NCI-H128 (cell line): ENCODE results near the gene GSG1L.

Source experiments
- DNase-seq: peaks from one replicate; lab custom pipeline; 2025; ENCODE audit not compliant: unreplicated experiment; lab: John Stamatoyannopoulos, UW

Gene GSG1L

DNA sequence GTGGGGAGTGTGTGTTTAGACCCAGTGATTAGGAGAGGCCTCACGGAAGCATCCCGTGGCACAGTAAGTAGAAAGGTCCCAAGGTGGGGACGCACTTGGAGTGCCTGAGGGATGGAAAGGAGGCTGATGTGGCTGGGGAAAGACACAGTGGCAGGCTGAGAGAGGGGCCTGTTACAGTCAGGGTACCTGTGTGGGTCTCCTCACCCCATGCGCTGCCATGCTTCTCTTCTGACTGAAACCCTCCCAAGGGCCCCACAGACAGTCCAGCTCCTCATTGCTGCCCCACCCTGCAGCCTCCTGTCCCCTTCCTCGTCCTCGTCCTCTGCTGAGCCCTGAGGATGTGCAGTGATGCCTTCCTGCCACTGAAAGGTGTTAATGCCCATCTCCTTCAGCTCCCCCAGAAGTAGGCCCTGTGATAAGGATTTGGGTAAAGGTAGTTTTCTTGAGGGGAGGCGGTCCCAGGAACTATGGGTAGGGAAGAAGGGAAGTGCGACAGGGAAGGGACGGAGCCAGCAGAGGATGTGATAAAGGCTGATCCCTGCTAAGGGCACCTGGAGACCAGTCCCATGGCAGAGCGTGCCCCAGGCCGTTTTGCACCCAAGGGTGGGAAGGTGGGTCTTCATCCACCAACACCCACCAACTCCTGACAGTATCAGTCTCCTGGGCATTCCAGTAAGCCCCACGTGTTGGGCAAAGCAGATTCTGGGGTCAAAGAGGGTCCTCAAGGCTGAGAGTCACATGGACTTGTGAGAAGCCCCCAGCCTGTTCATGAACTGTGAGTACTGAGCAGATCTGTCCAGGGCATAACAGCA, 237.2 kb downstream of the GSG1L start:
- no peak for DNase-seq

GRCh38 chr16:27824786-27825185, 238.7 kb downstream of the GSG1L start:
- no peak for DNase-seq

DNA sequence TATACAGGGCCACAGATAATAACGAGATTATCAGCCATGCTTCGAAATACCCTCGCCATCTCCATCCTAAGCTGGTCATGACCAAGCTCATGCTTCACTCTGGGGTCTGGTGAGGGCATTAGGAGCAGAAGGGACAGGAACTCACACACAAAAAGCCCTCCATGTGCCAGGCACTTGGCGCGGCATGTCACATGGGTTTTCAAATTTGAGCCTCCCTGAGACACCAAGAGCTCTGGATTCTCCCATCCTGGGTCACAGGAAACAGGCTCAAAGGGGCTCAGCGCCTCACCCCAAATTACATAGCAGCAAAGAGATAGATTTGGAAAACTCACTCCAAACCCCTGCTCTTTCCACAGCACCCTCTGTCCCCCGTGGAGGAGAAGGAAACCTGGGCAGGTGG, 239.5 kb downstream of the GSG1L start:
- DNase-seq, result no peak

DNA sequence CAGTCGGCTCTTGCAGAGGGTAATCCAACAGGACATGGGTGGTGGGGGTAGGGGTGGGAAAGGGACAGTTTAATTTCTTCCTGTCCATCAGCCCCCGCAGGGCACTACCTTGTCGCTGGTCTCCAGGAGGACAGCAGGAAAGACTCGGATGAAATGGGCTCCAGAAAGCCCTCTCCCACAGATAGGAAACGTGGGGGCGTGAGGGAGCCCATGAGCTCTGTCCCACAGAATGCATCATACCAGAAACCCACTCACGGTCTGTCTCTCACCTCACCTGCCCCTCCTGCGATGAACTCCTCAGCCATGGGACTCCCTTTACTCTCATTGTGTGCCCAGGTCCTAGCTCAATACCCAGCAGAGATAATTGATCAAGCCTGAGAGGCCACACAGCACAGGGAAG, 240.1 kb downstream of the GSG1L start:
- no peak for DNase-seq

GRCh38 chr16:27822996-27823395, 240.5 kb downstream of the GSG1L start:
- no peak for DNase-seq

DNA sequence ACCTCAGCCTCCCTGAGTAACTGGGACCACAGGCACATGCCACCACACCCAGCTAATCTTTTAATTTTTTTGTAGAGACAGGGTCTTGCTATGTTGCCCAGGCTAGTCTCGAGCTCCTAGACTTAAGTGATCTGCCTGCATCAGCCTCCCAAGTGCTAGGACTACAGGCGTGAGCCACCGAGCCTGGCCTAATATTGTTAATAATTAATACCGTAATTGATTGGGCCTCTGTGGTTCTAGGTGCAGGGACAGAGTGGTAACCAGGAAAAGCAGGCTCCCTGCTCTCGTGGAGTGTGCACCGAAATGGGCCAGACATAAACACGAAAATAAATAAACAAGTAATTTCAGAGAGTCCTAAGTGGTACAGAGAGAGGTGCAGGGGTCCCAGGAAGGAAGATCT, 241.0 kb downstream of the GSG1L start:
- DNase-seq, result no peak

- no peak for DNase-seq
Observed at GRCh38 chr16:27820646-27821345, 242.7 kb downstream of the GSG1L start.

- no peak for DNase-seq
Observed at GRCh38 chr16:27819881-27820610, 243.5 kb downstream of the GSG1L start.

- no peak for DNase-seq
Observed at GRCh38 chr16:27819356-27819755, 244.2 kb downstream of the GSG1L start.

- DNase-seq, result no peak
Observed at GRCh38 chr16:27818246-27818645, 245.3 kb downstream of the GSG1L start.

- DNase-seq, result no peak
Observed at GRCh38 chr16:27817038-27817437, 246.5 kb downstream of the GSG1L start.

DNA sequence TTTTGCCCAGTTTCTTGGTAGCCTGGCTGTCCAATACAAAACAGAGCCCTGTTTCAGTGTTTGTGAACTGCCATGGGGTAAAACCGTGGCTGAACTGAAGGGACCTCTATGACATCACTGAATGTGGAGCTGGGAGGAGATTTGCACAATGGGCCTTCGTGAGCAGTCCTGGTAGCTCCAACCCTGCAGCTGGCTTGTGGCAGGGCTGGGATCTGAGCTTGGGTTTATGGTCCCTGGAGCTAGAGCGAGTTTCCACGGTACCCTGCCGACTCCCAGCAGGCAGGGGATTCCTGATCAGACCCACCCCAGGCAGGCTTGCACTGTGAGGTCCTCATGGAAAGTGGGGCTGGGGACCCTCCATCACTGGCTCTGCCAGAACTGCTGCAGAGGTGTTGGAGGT, 247.0 kb downstream of the GSG1L start:
- no peak for DNase-seq

GRCh38 chr16:27813591-27813990, 249.9 kb downstream of the GSG1L start:
- no peak for DNase-seq

- no peak for DNase-seq
Observed at GRCh38 chr16:27811881-27812280, 251.6 kb downstream of the GSG1L start.

- no peak for DNase-seq
Observed at GRCh38 chr16:27806986-27807385, 256.5 kb downstream of the GSG1L start.

GRCh38 chr16:27806388-27806787, 257.1 kb downstream of the GSG1L start:
- DNase-seq, result no peak

DNA sequence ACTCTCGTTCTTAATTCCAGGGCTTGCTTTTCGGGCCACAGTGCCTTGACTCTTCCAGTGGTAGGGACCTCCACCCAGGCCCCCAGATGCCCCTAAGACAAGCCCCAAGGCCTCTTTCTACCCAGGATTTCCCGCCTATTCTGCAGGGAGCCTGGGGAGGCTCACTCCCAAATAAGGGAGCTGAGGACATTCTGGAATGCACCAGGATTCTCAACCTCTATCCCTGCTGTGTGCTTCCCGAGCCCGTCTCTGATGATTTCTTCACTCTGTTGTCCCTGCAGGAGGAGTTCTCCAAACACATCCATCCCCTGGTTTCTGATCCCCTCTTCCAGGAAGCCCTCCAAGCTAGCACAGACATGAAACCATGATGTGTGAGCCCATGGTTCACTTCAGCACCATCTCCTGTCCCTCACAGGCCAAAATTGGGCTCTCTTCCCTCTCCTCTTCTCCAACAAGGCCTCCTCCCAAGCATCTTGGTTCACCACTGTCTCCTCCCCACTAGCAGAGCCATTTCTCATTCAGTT, 257.6 kb downstream of the GSG1L start:
- no peak for DNase-seq

- no peak for DNase-seq
Observed at GRCh38 chr16:27803775-27804549, 259.6 kb downstream of the GSG1L start.

DNA sequence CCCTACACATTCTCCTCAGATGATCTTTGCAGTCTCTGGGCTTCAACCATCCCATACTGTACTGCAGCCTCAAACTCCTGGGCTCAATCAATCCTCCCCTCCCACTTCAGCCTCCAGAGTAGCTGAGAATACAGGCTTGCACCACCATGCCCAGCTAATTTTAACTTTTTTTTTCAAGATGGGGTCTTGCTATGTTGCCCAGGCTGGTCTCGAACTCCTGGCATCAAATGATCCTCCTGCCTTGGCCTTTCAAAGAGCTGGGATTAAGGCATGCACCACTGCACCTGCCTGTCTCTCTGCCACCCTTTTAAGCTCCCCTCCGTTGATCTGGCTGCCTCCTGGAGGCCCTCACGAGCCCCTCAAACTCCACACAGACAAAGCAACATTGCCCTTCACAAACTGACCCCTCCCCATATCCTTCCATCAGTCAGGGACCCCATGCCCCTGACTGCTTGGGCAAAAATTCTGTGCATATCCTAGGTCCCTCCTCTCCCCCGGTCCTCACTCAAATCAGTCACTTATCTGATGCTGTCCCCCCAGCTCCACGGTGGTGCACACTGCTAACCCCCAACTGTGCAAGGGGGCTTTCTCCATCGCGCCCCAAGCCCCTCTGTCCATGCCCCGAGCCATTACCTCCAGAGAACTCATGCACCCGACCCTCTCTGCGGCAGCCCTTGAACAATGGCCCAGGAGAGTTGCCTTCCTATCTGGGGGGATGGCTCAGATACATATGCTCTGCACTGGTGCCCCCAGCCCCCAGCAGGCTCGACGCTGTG, 260.7 kb downstream of the GSG1L start:
- no peak for DNase-seq

GRCh38 chr16:27801289-27801945, 262.1 kb downstream of the GSG1L start:
- DNase-seq, result no peak
